Measurements from ENCODE around the gene GPC3. TPM values are rescaled to one million over a fixed set of nuclear protein-coding genes. Genes with fewer than 3 reads are reported as not detected.

Gene GPC3
- total RNA-seq, 6 experiments from 2014 or later: 0.31 to 6.8 (median 1.8) TPM

GRCh38 chrX:133921764-133922389 lies 63.5 kb downstream of the GPC3 start:
- intact Hi-C loops (cut with DNase I): loop anchor here in 1 of 2 donors (5.0 kb wide), 1 partner anchor 130 kb away; no protein-coding TSS in a partner anchor
- no peaks in the 10 kb centered on the region for H3K9me3 ChIP-seq
- no peaks in the 10 kb centered on the region for H3K4me1 ChIP-seq
- no peak overlapping the region for H3K4me3 ChIP-seq
- peaks cover 0 to 8% of the 10 kb centered on the region in 2 donors for H3K27me3 ChIP-seq
- WGBS (ENCODE audit: insufficient coverage, low coverage, low lambda C conversion rate, missing lambda C conversion rate): 22% methylated on average over 6 of the region's 7 CpGs
- no peaks in the 10 kb centered on the region for H3K36me3 ChIP-seq
- H3K27ac ChIP-seq: no peak overlapping the region
- DNase-seq (peak; percentile 57 to 68 (median 67)), ATAC-seq (peak; percentile 89 to 98 (median 96))
- TF ChIP-seq, protein P1, sequence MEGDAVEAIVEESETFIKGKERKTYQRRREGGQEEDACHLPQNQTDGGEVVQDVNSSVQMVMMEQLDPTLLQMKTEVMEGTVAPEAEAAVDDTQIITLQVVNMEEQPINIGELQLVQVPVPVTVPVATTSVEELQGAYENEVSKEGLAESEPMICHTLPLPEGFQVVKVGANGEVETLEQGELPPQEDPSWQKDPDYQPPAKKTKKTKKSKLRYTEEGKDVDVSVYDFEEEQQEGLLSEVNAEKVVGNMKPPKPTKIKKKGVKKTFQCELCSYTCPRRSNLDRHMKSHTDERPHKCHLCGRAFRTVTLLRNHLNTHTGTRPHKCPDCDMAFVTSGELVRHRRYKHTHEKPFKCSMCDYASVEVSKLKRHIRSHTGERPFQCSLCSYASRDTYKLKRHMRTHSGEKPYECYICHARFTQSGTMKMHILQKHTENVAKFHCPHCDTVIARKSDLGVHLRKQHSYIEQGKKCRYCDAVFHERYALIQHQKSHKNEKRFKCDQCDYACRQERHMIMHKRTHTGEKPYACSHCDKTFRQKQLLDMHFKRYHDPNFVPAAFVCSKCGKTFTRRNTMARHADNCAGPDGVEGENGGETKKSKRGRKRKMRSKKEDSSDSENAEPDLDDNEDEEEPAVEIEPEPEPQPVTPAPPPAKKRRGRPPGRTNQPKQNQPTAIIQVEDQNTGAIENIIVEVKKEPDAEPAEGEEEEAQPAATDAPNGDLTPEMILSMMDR (IDR thresholded peaks at IDR 0.05): peak; percentile 60 to 78 (median 72)
- no peak for TF ChIP-seq POLR2A (IDR thresholded peaks at IDR 0.05)

DNA sequence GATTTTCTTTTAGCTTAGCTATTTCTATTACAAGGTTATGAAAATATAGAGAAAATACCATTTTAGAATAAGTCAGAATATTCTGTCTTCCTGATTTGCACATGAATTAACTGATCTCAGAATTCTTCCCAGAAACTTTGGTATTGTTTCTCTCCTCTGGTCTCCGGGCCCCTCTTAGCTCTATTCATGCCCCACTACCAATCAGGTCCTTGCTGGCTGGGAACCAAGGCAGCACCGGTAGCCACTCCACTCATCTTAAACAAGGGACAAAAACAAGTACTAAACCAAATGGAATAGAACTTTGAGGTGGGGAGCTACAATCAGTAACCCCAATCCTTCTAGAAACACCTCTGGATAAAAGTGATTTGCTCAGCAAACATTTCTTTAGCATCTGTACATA lies 64.3 kb downstream of the GPC3 start:
- intact Hi-C loops (cut with DNase I): loop anchor here in 1 of 2 donors (5.0 kb wide), 1 partner anchor 129 kb away; no protein-coding TSS in a partner anchor
- 61% methylated on average over 2 of the region's 2 CpGs for WGBS (ENCODE audit: insufficient coverage, low coverage, low lambda C conversion rate, missing lambda C conversion rate)

DNA sequence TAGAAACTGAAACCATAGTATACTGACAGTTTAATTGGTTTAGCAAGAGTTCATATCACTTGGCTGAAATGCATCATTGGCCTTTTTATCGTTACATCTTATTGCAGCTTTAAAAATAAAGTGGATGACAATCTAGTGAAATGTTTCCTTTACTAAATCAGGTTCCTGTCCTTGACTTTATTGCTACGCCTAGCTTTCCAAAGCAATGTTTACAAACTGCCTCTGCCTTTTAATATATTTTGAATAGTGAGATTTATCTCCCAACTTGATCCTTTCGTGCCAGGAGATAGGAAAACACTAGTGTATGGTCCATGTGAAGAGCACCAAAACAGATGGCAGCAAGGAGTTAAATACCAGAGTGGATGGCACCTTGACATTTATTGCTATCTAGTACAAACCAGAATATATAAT lies 67.0 kb downstream of the GPC3 start:
- Histone ChIP-seq H3K27ac (no peak overlapping the region), H3K4me1 (no peaks in the 10 kb centered on the region), H3K4me3 (no peak overlapping the region), H3K27me3 (peaks cover 0 to 8% of the 10 kb centered on the region in 2 donors), H3K36me3 (no peaks in the 10 kb centered on the region), H3K9me3 (no peaks in the 10 kb centered on the region)
- TF ChIP-seq, protein P1 (IDR thresholded peaks at IDR 0.05): no peak
- TF ChIP-seq POLR2A (IDR thresholded peaks at IDR 0.05): no peak
- intact Hi-C loops (cut with DNase I): no loop called here
- 53% methylated on average over 3 of the region's 3 CpGs for WGBS (ENCODE audit: insufficient coverage, low coverage, low lambda C conversion rate, missing lambda C conversion rate)
- ATAC-seq (no peak), DNase-seq (no peak)

More for the DNA sequence above, 64.3 kb downstream of the GPC3 start:
- H3K4me3 ChIP-seq: no peak overlapping the region
- DNase-seq (no peak), ATAC-seq (no peak)
- no peaks in the 10 kb centered on the region for H3K9me3 ChIP-seq
- peaks cover 0 to 8% of the 10 kb centered on the region in 2 donors for H3K27me3 ChIP-seq
- H3K36me3 ChIP-seq: no peaks in the 10 kb centered on the region
- no peak overlapping the region for H3K27ac ChIP-seq
- no peaks in the 10 kb centered on the region for H3K4me1 ChIP-seq
- TF ChIP-seq POLR2A (IDR thresholded peaks at IDR 0.05): no peak
- TF ChIP-seq, protein P1 (IDR thresholded peaks at IDR 0.05): no peak

DNA sequence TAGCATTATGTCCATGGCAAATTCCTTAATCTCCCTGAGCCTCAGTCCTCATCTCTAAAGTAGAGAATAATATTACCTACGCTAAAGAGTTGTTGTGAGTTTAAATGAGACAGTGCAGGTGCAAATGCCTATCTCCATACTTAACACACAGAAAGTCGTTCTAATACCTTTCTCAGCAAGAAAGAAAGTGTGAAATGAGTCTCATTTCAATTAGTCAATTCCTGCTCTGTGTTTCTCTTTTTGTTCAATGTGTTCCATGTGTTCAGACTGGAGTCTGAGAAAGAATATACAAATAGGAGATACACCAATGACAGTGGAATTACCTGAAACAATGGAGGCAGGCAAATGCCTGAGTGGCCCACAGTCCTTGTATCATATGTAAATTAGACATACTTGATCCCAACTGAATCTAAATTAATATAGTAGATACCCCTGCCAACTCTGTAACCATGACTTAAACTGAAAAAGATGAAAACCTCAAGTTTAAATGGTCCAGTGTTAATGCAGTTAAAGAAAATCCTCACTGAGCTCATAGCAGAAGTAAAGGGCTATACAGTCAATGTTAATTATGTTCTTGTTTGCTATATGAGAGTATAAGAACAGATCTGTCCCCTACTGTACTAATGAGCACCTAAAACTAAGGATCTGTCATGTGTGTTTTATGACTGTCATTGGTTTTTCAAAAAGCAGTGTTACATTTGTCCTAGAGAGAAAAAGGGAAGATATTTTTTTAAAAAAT lies 68.2 kb downstream of the GPC3 start:
- ATAC-seq (no peak), DNase-seq (no peak)
- intact Hi-C loops (cut with DNase I): no loop called here
- TF ChIP-seq, protein P1 (IDR thresholded peaks at IDR 0.05): no peak
- TF ChIP-seq POLR2A (IDR thresholded peaks at IDR 0.05): no peak
- H3K36me3 ChIP-seq: no peaks in the 10 kb centered on the region
- no peaks in the 10 kb centered on the region for H3K4me1 ChIP-seq
- H3K27ac ChIP-seq: no peak overlapping the region
- no peaks in the 10 kb centered on the region for H3K9me3 ChIP-seq
- peaks cover 0 to 8% of the 10 kb centered on the region in 2 donors for H3K27me3 ChIP-seq
- no peak overlapping the region for H3K4me3 ChIP-seq
- WGBS (ENCODE audit: insufficient coverage, low coverage, low lambda C conversion rate, missing lambda C conversion rate): 57% methylated on average over 2 of the region's 2 CpGs

Measured in right lobe of liver (tissue), 6 donors.